Measurements from ENCODE around the gene EGFL7.

DNA sequence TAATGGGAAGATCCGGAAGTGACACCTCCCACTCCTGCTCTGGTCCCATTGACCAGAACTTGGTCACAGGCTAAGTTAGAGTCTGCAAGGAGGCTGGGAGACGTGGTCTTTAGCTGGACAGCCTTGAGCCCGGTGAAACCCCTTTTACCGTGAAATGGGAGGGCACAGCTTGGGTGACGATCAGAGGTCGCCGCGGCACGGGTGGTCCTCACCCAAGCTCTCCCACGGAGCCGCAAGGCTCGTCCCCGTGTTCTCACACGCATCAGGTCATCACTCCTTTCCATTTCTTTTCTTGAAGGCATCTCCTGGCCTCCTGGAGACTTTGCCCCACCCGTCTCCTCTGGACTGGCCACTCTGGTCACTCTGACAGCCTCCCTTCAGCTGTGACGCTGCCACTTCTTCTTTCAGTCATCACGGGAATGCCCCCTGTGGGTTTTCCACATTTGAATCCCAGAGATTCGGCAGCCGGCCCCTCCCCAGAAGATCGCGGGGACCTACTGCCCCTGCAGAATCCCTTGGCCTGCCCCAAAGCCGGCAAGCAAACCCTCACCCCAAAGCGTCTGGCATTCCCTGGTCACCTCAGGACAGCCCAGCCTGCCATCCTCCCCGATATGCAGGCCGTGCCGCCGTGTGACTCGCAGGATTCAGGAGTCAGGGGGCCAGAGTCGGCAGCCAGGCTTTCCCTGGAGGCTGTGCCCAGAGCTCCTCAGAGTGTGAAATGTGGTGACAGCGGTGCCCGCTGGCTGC, 18.9 kb upstream of the EGFL7 start:
- TF ChIP-seq, protein P1, sequence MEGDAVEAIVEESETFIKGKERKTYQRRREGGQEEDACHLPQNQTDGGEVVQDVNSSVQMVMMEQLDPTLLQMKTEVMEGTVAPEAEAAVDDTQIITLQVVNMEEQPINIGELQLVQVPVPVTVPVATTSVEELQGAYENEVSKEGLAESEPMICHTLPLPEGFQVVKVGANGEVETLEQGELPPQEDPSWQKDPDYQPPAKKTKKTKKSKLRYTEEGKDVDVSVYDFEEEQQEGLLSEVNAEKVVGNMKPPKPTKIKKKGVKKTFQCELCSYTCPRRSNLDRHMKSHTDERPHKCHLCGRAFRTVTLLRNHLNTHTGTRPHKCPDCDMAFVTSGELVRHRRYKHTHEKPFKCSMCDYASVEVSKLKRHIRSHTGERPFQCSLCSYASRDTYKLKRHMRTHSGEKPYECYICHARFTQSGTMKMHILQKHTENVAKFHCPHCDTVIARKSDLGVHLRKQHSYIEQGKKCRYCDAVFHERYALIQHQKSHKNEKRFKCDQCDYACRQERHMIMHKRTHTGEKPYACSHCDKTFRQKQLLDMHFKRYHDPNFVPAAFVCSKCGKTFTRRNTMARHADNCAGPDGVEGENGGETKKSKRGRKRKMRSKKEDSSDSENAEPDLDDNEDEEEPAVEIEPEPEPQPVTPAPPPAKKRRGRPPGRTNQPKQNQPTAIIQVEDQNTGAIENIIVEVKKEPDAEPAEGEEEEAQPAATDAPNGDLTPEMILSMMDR (IDR thresholded peaks at IDR 0.05): no peak
- no peak for TF ChIP-seq EZH2 (IDR thresholded peaks at IDR 0.05)
- TF ChIP-seq EZH2phosphoT487 (IDR thresholded peaks at IDR 0.05): no peak
